GM12875 (cell line): ENCODE data around the gene ZNF316.

Experiments
- H3K4me3 ChIP-seq: one replicate; pipeline ENCODE4 v1.5.1; 2011; ENCODE audit warnings: low read depth, low read length, control low read depth
- CTCF ChIP-seq: IDR thresholded peaks from 2 replicates; pipeline ENCODE4 v1.5.1; 2011; ENCODE audit warnings: low read depth, mild to moderate bottlenecking, control low read depth, inconsistent platforms, low read length, moderate library complexity, borderline replicate concordance; ENCODE audit not compliant: insufficient read depth

Gene ZNF316

GRCh38 chr7:6614953-6615722, 22.0 kb upstream of the ZNF316 start, which contains the start of gene ZNF853:
Gene ZNF853 (plus strand): TSS chr7:6615610. CDS start chr7:6616175, 565 bp downstream.
- TF ChIP-seq CTCF: no peak
- H3K4me3 ChIP-seq: no peak within 1 kb of the TSS

- TF ChIP-seq CTCF: no peak
- H3K4me3 ChIP-seq: no peak overlapping the region
Observed at GRCh38 chr7:6615723-6616555, 21.2 kb upstream of the ZNF316 start.

- H3K4me3 ChIP-seq: no peak overlapping the region
- no peak for TF ChIP-seq CTCF
Observed at GRCh38 chr7:6616854-6617643, 20.1 kb upstream of the ZNF316 start.

- no peak for TF ChIP-seq CTCF
- H3K4me3 ChIP-seq: no peak overlapping the region
Observed at GRCh38 chr7:6618621-6619020, 18.5 kb upstream of the ZNF316 start.

- no peak for TF ChIP-seq CTCF
- H3K4me3 ChIP-seq: no peak overlapping the region
Observed at GRCh38 chr7:6619961-6620360, 17.2 kb upstream of the ZNF316 start.

GRCh38 chr7:6621195-6622133, 15.7 kb upstream of the ZNF316 start:
- TF ChIP-seq CTCF: no peak
- H3K4me3 ChIP-seq: no peak overlapping the region
